ENCODE measurements around the gene CDC14C.

DNA sequence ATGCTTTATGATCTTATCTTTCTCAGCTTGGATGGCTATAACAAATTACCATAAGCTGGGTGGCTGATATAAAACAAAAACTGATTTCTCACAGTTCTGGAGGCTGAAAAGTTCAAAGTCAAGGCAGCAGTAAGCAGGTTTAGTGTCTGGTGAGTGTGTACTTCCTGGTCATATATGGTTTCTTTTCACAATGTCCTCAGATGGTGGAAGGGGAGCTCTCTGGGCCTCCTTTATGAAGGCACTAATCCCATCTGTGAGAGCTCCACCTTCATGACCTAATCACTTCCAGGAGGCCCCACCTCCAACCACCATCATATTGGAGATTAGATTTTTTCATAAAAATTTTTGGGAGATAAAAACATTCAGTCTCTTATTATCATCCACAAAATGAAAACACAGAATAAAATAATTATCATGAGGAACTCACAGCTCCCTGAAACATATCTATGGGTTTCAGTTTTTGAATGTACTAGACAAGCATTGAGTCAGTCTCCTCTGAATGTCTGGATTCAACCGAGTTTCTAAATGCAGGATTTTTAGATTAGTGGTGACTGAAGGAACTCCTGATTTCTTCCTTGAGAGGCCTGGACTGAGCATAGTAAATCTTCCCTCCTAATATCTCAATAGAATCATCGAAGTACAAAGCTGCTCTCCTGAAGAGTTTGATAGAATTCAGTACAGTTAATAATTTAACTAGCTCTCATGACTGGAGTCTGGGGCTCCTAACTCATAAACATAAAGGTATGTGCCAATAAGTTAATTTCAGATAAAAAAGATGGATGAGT is 8.0 kb downstream of the CDC14C start:
- TF ChIP-seq, protein P1, sequence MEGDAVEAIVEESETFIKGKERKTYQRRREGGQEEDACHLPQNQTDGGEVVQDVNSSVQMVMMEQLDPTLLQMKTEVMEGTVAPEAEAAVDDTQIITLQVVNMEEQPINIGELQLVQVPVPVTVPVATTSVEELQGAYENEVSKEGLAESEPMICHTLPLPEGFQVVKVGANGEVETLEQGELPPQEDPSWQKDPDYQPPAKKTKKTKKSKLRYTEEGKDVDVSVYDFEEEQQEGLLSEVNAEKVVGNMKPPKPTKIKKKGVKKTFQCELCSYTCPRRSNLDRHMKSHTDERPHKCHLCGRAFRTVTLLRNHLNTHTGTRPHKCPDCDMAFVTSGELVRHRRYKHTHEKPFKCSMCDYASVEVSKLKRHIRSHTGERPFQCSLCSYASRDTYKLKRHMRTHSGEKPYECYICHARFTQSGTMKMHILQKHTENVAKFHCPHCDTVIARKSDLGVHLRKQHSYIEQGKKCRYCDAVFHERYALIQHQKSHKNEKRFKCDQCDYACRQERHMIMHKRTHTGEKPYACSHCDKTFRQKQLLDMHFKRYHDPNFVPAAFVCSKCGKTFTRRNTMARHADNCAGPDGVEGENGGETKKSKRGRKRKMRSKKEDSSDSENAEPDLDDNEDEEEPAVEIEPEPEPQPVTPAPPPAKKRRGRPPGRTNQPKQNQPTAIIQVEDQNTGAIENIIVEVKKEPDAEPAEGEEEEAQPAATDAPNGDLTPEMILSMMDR (conservative IDR thresholded peaks at IDR 0.05; ENCODE audit: low read length) = no peak
- no peak for TF ChIP-seq EZH2phosphoT487 (IDR thresholded peaks at IDR 0.05; ENCODE audit: borderline replicate concordance)
